ENCODE results near the gene DCXR. TPM values are rescaled to one million over a fixed set of nuclear protein-coding genes. Genes with fewer than 3 reads are reported as not detected.
A peak's percentile ranks its signal among the peaks of the same experiment; 100 is the strongest.

Gene DCXR
- total and polyA plus RNA-seq, 2 of the 13 experiments (the other 11 are each of a cell fraction or from before 2014, with no cell fraction given): 287 to 311 TPM

GRCh38 chr17:81994593-81995462, 42.7 kb downstream of the DCXR start (continued):
- TF ChIP-seq, protein P1, sequence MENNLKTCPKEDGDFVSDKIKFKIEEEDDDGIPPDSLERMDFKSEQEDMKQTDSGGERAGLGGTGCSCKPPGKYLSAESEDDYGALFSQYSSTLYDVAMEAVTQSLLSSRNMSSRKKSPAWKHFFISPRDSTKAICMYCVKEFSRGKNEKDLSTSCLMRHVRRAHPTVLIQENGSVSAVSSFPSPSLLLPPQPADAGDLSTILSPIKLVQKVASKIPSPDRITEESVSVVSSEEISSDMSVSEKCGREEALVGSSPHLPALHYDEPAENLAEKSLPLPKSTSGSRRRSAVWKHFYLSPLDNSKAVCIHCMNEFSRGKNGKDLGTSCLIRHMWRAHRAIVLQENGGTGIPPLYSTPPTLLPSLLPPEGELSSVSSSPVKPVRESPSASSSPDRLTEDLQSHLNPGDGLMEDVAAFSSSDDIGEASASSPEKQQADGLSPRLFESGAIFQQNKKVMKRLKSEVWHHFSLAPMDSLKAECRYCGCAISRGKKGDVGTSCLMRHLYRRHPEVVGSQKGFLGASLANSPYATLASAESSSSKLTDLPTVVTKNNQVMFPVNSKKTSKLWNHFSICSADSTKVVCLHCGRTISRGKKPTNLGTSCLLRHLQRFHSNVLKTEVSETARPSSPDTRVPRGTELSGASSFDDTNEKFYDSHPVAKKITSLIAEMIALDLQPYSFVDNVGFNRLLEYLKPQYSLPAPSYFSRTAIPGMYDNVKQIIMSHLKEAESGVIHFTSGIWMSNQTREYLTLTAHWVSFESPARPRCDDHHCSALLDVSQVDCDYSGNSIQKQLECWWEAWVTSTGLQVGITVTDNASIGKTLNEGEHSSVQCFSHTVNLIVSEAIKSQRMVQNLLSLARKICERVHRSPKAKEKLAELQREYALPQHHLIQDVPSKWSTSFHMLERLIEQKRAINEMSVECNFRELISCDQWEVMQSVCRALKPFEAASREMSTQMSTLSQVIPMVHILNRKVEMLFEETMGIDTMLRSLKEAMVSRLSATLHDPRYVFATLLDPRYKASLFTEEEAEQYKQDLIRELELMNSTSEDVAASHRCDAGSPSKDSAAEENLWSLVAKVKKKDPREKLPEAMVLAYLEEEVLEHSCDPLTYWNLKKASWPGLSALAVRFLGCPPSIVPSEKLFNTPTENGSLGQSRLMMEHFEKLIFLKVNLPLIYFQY (CRISPR knock-in tag; IDR thresholded peaks at IDR 0.05; ENCODE audit: borderline replicate concordance): no peak; the same call in 1 of the 2 replicates
- TF ChIP-seq ZNF230 (CRISPR knock-in tag; IDR thresholded peaks at IDR 0.05) (no peak; the same call in 1 of the 2 replicates), BRD4 (CRISPR knock-in tag; IDR thresholded peaks at IDR 0.05) (0 out of 2 replicates have a peak, but pooled peaks have one; percentile 93), ZBTB8A (CRISPR knock-in tag; IDR thresholded peaks at IDR 0.05; ENCODE audit: borderline replicate concordance, low read depth) (no peak), KMT2B (CRISPR knock-in tag; IDR thresholded peaks at IDR 0.05) (no peak; the same call in 1 of the 2 replicates), ZNF354B (CRISPR knock-in tag; IDR thresholded peaks at IDR 0.05) (no peak; the same call in 1 of the 2 replicates), CBX1 (IDR thresholded peaks at IDR 0.05; ENCODE audit: low read depth) (peak; percentile 30), ZFX (CRISPR knock-in tag; IDR thresholded peaks at IDR 0.05; ENCODE audit: low read depth) (peak; percentile 72), ZNF841 (CRISPR knock-in tag; IDR thresholded peaks at IDR 0.05; ENCODE audit: borderline replicate concordance) (no peak; the same call in 1 of the 2 replicates), ZFP37 (CRISPR knock-in tag; IDR thresholded peaks at IDR 0.05; ENCODE audit: borderline replicate concordance) (no peak), FOSL1 (CRISPR knock-in tag; IDR thresholded peaks at IDR 0.05; ENCODE audit: borderline replicate concordance) (no peak), ARNTL (CRISPR knock-in tag; IDR thresholded peaks at IDR 0.05) (peak; percentile 57; the same call in 1 of the 2 replicates), ZNF512B (CRISPR knock-in tag; IDR thresholded peaks at IDR 0.05; ENCODE audit: borderline replicate concordance) (no peak), HNRNPK (IDR thresholded peaks at IDR 0.05; ENCODE audit: low read depth, low read length, poor library complexity, severe bottlenecking) (no peak), ZNF713 (CRISPR knock-in tag; IDR thresholded peaks at IDR 0.05) (no peak), SIX4 (CRISPR knock-in tag; IDR thresholded peaks at IDR 0.05) (no peak)
- TF ChIP-seq, protein P2, sequence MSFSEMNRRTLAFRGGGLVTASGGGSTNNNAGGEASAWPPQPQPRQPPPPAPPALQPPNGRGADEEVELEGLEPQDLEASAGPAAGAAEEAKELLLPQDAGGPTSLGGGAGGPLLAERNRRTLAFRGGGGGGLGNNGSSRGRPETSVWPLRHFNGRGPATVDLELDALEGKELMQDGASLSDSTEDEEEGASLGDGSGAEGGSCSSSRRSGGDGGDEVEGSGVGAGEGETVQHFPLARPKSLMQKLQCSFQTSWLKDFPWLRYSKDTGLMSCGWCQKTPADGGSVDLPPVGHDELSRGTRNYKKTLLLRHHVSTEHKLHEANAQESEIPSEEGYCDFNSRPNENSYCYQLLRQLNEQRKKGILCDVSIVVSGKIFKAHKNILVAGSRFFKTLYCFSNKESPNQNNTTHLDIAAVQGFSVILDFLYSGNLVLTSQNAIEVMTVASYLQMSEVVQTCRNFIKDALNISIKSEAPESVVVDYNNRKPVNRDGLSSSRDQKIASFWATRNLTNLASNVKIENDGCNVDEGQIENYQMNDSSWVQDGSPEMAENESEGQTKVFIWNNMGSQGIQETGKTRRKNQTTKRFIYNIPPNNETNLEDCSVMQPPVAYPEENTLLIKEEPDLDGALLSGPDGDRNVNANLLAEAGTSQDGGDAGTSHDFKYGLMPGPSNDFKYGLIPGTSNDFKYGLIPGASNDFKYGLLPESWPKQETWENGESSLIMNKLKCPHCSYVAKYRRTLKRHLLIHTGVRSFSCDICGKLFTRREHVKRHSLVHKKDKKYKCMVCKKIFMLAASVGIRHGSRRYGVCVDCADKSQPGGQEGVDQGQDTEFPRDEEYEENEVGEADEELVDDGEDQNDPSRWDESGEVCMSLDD (CRISPR knock-in tag; IDR thresholded peaks at IDR 0.05; ENCODE audit: borderline replicate concordance): peak; percentile 65; the same call in 1 of the 2 replicates
- TF ChIP-seq, protein P3, sequence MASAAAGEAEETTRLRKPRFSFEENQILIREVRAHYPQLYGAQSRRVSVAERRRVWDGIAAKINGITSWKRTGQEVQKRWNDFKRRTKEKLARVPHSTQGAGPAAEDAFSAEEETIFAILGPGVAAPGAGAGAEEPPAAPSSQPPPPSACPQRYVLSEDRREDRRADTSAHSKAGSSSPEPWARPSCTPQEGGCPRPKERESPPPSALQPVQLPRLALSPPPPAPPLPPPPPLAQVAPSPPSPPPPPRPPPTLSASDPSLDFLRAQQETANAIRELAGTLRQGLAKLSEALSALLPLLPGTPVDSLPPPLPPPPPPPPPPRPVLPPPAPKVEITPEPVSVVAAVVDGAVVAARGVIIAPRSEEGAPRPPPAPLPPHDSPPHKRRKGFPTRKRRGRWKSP (CRISPR knock-in tag; IDR thresholded peaks at IDR 0.05): peak; percentile 86
